HEK293 (cell line): ENCODE results near the gene FAM20B.

Experiments
- CTCF ChIA-PET: fragments of 350-600 bp; formaldehyde crosslinking; extraction: SDS; loops from one replicate; lab custom pipeline; 2021; ENCODE audit warnings: antibody characterized with exemption; lab: Yijun Ruan, JAX
- POLR2A ChIA-PET: fragments of 300-600 bp; formaldehyde crosslinking; extraction: SDS; loops from one replicate; lab custom pipeline; 2020; ENCODE audit warnings: antibody characterized with exemption, inconsistent platforms; lab: Yijun Ruan, JAX
- H3K27ac ChIP-seq: fragments of 200-500 bp; sonication (Bioruptor generic); 2 replicates; pipeline ENCODE4 v1.5.1; 2014; ENCODE audit warnings: low read depth, low read length, control low read depth, inconsistent platforms; ENCODE audit errors: extremely low read depth
- H3K36me3 ChIP-seq, 2 experiments: fragments of 200-500 bp in 1 of 2; sonication (Bioruptor generic) in 1 of 2; 1 replicate in 1 of 2; 2 replicates in 1 of 2; pipeline ENCODE4 v1.5.1; 2014 to 2017; ENCODE audit warnings: inconsistent platforms in 2 of 2, low read length in 2 of 2; ENCODE audit not compliant: control insufficient read depth in 2 of 2, insufficient read depth in 1 of 2
- H3K4me1 ChIP-seq: fragments of 200-500 bp; sonication (Bioruptor generic); 2 replicates; pipeline ENCODE4 v1.5.1; 2014; ENCODE audit warnings: mild to moderate bottlenecking, low read length, inconsistent platforms; ENCODE audit not compliant: control insufficient read depth, insufficient read depth
- H3K4me3 ChIP-seq: 2 replicates; pipeline ENCODE4 v1.5.1; 2011; ENCODE audit warnings: low read depth, mild to moderate bottlenecking, control low read depth, low read length, moderate library complexity
- H3K9me3 ChIP-seq: fragments of 200-500 bp; sonication (Bioruptor generic); 2 replicates; pipeline ENCODE4 v1.5.1; 2014; ENCODE audit warnings: low read depth, low read length, inconsistent platforms; ENCODE audit not compliant: control insufficient read depth, insufficient read depth
- GLIS2 ChIP-seq: fragments of 450-650 bp; formaldehyde crosslinking; IDR thresholded peaks from 2 replicates; pipeline ENCODE4 v1.5.1; 2016; ENCODE audit warnings: missing biosample characterization, missing genetic modification characterization
- KLF10 ChIP-seq: fragments of 450-650 bp; IDR thresholded peaks from 2 replicates; pipeline ENCODE4 v1.5.1; 2018; ENCODE audit warnings: missing biosample characterization, mild to moderate bottlenecking, missing genetic modification characterization
- MYNN ChIP-seq: fragments of 450-650 bp; formaldehyde crosslinking; IDR thresholded peaks from 2 replicates; pipeline ENCODE4 v1.5.1; 2016; ENCODE audit warnings: missing biosample characterization, missing genetic modification characterization, borderline replicate concordance
- RBAK ChIP-seq: fragments of 450-650 bp; formaldehyde crosslinking; IDR thresholded peaks from 2 replicates; pipeline ENCODE4 v1.5.1; 2016; ENCODE audit warnings: missing biosample characterization, missing genetic modification characterization
- TRIM28 ChIP-seq: IDR thresholded peaks from 2 replicates; pipeline ENCODE4 v1.6.1; 2011; ENCODE audit warnings: low read length, control low read depth, borderline replicate concordance
- WT1 ChIP-seq: fragments of 450-650 bp; formaldehyde crosslinking; IDR thresholded peaks from 2 replicates; pipeline ENCODE4 v1.5.1; 2016; ENCODE audit warnings: missing biosample characterization, missing genetic modification characterization
- ZNF335 ChIP-seq: fragments of 450-650 bp; formaldehyde crosslinking; conservative IDR thresholded peaks from 2 replicates; pipeline ENCODE4 v1.5.1; 2016; ENCODE audit warnings: missing biosample characterization, missing genetic modification characterization
- ZNF433 ChIP-seq: fragments of 450-650 bp; formaldehyde crosslinking; IDR thresholded peaks from 2 replicates; pipeline ENCODE4 v1.5.1; 2016; ENCODE audit warnings: missing biosample characterization, missing genetic modification characterization, low read depth
- ZNF544 ChIP-seq: fragments of 450-650 bp; formaldehyde crosslinking; IDR thresholded peaks from 2 replicates; pipeline ENCODE4 v1.5.0; 2017; ENCODE audit warnings: missing biosample characterization, missing genetic modification characterization
- ZNF561 ChIP-seq: fragments of 450-650 bp; IDR thresholded peaks from 2 replicates; pipeline ENCODE4 v1.5.1; 2018; ENCODE audit warnings: missing biosample characterization, missing genetic modification characterization, borderline replicate concordance
- ZNF600 ChIP-seq: fragments of 450-650 bp; formaldehyde crosslinking; IDR thresholded peaks from 2 replicates; pipeline ENCODE4 v1.5.1; 2016; ENCODE audit warnings: missing biosample characterization, missing genetic modification characterization
- ZNF664 ChIP-seq: fragments of 450-650 bp; formaldehyde crosslinking; IDR thresholded peaks from 2 replicates; pipeline ENCODE4 v1.5.1; 2016; ENCODE audit warnings: missing biosample characterization, missing genetic modification characterization
- ZXDB ChIP-seq: fragments of 450-650 bp; formaldehyde crosslinking; IDR thresholded peaks from 2 replicates; pipeline ENCODE4 v1.5.1; 2016; ENCODE audit warnings: missing biosample characterization, missing genetic modification characterization
- TF ChIP-seq, protein P1 (sequence below): fragments of 450-650 bp; formaldehyde crosslinking; IDR thresholded peaks from 2 replicates; pipeline ENCODE4 v1.5.1; 2016; ENCODE audit warnings: missing biosample characterization, missing genetic modification characterization
- TF ChIP-seq, protein P2 (sequence below): fragments of 450-650 bp; formaldehyde crosslinking; IDR thresholded peaks from 2 replicates; pipeline ENCODE4 v1.5.1; 2016; ENCODE audit warnings: missing biosample characterization, missing genetic modification characterization, low read depth

The FAM20B gene

DNA sequence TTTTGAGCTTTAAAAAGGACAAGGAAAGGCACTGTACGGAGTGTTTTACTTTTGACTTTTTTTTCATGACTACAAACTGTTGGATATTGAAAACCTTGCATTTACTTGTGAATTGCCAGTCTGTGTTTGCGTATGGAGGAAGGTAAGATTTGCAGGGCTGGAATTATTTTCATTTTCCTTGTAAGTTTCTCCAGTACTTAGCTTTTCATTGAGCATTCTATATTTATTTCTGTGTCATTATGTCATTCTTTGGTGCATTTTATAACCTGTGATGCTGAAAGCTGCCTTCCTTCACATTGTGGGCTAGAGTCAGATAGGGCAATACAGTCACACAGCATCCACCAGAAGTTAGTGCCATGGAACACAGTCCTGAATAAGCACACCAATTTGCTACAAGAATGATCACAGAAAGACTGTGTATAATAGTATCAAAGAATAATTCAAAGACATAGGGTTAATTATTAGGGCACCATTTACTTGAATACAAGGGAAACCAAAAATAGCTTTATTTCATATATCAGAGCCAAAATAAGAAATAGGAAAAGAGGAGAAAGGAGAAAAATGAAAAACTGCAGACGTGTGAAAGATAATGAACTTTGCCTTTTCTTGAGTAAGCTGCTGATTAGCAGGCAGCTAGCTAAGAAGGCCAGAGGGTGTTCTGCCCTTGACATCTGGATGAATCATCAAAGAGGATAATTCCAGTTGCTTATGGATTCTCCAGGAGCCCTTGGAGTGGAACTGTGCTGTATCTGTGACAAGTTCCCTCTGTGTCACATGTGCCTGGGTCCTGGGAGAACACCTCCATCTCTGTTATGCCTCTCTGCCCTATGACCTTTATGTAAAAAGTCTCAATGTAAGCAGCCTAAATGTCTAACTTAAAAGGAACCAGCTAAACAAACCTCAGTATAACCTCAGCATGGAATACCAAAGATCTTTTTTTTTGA, 8.0 kb upstream of the FAM20B start (continued):
- TF ChIP-seq ZNF335 (tag by site-specific recombination) (peak; percentile 81), KLF10 (tag by site-specific recombination) (0 out of 2 replicates have a peak, but pooled peaks have one; percentile 2), ZNF433 (no peak), ZNF600 (tag by site-specific recombination) (peak; percentile 57)
- TF ChIP-seq, protein P1, sequence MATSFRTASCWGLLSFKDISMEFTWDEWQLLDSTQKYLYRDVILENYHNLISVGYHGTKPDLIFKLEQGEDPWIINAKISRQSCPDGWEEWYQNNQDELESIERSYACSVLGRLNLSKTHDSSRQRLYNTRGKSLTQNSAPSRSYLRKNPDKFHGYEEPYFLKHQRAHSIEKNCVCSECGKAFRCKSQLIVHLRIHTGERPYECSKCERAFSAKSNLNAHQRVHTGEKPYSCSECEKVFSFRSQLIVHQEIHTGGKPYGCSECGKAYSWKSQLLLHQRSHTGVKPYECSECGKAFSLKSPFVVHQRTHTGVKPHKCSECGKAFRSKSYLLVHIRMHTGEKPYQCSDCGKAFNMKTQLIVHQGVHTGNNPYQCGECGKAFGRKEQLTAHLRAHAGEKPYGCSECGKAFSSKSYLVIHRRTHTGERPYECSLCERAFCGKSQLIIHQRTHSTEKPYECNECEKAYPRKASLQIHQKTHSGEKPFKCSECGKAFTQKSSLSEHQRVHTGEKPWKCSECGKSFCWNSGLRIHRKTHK, result no peak

DNA sequence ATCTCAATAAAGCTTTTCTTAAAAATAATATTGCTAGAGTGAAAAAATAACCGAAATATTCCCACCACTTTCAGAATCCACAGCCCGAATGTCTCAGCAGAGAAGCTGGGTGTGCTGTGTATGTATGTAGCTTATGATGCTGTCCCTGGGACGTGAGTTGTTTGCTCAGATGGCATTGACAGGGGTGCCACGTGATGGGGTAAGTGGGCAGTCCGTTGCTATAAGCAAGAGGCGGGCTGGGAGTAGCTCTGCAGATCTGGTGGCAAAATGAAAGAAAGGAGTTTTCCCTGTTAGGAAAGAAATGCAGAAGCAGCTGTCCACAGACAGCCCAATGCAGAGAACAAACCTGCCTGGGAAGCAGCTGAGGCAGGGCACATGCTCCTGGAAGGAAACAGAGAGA, 3.8 kb upstream of the FAM20B start:
- no peaks in the 10 kb centered on the region for H3K9me3 ChIP-seq
- peaks cover 7% of the 10 kb centered on the region for H3K4me1 ChIP-seq
- no peak overlapping the region for H3K27ac ChIP-seq
- peak; percentile 81 for TF ChIP-seq ZNF664
- TF ChIP-seq ZNF544 (tag by site-specific recombination), result no peak
- TF ChIP-seq ZXDB (tag by site-specific recombination), result no peak
- TF ChIP-seq GLIS2 (tag by site-specific recombination), result peak; percentile 43
- TF ChIP-seq, all 188 proteins: peak for 2
- Histone ChIP-seq H3K36me3 (no peaks in the 10 kb centered on the region), H3K4me3 (no peak overlapping the region)
- CTCF ChIA-PET, result interaction anchor here (2.5 kb wide), 1 partner anchor 19 kb away, joined by 13 read pairs; no protein-coding TSS in a partner anchor
- POLR2A ChIA-PET, result no interaction called here

DNA sequence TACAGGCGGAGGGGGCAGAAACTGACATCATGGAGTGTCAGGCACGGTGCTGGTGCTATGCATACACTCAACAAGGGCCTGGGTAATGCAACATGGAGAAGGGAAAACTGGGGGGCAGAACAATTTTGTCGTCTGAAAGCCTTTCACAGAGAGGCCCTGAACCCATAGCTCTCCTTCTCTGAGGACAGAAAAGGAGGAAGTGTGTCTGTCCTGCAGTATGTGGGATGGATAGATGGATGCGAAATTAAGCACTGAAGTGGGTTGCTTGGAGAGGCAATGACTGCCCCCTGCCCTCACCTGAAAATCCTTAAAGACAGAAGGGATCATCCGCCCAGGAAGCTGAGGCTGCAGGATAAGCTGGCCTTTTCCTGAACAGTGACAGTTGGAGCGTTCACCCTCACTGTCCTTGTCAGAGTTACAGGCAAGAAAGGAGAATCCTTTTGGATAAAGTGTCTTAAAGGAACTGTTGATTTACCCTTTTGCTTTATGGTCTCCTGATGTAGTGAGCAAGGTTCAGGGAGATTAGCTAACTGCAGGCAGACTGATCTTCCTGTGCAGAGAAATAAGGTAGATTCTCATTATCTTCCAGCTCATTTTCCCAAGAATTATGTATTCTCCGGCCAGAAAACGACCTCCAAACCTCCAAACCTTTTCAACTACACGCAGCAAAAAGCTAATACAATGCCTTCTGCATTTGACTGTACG, 1.6 kb upstream of the FAM20B start:
- Histone ChIP-seq H3K9me3 (no peaks in the 10 kb centered on the region), H3K27ac (no peak overlapping the region), H3K4me3 (no peak overlapping the region), H3K36me3 (no peaks in the 10 kb centered on the region), H3K4me1 (peaks cover 9% of the 10 kb centered on the region; the same call in 1 of the 2 replicates)
- POLR2A ChIA-PET, result no interaction called here
- TF ChIP-seq WT1 (tag by site-specific recombination), result no peak
- no peak for TF ChIP-seq TRIM28
- TF ChIP-seq, protein P2, sequence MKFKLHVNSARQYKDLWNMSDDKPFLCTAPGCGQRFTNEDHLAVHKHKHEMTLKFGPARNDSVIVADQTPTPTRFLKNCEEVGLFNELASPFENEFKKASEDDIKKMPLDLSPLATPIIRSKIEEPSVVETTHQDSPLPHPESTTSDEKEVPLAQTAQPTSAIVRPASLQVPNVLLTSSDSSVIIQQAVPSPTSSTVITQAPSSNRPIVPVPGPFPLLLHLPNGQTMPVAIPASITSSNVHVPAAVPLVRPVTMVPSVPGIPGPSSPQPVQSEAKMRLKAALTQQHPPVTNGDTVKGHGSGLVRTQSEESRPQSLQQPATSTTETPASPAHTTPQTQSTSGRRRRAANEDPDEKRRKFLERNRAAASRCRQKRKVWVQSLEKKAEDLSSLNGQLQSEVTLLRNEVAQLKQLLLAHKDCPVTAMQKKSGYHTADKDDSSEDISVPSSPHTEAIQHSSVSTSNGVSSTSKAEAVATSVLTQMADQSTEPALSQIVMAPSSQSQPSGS (tag by site-specific recombination), result no peak
- TF ChIP-seq RBAK (tag by site-specific recombination), result no peak
- TF ChIP-seq ZNF561, result no peak
- TF ChIP-seq MYNN, result no peak
- CTCF ChIA-PET, result interaction anchor here (0.6 kb wide), 1 partner anchor 34 kb away, joined by 3 read pairs; no protein-coding TSS in a partner anchor
